Ovary (tissue), 3 donors: ENCODE measurements around the gene NOX5.

ENCODE experiments used
- CTCF ChIP-seq, 3 donors: fragments of 450-650 bp in 2 of 3; fragments of 200-600 bp in 1 of 3; IDR thresholded peaks; one replicate each; pipeline versions ENCODE4 v1.5.1 to v1.8.0; 2016 to 2022; ENCODE audit warnings: antibody characterized with exemption in 3 of 3, mild to moderate bottlenecking in 1 of 3
- EP300 ChIP-seq: sonication (generic); formaldehyde crosslinking; IDR thresholded peaks from one replicate; pipeline ENCODE4 v1.6.1; 2017; ENCODE audit warnings: antibody characterized with exemption
- POLR2A ChIP-seq: fragments of 450-650 bp; IDR thresholded peaks from one replicate; pipeline ENCODE4 v1.6.1; 2017; ENCODE audit warnings: antibody characterized with exemption, mild to moderate bottlenecking, moderate library complexity
- donor health status: DM: no; HTN: no; CAD: no.

DNA sequence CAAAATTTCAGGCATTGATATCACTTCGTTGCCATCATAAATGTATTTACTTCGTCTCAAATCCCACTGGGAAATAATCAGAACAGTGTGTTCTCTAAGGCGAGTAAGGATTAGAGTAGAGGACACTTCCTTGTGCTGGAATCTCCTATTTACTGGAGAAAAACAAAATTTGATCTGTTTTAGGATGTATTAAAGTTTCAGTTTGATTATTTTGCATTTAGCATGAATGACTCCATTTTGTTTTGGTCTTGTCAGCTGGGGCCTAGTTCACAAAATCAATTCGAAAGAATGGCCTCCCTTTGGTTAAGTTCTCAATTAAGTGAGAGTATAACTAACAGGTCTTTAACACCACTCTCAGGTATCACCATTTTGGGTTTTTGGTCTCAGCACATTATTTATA is 11.7 kb upstream of the NOX5 start:
- TF ChIP-seq EP300 (no peak), CTCF (IDR thresholded peaks at IDR 0.05) (no peak), POLR2A (no peak)
